HCT116 (cell line): ENCODE measurements around the gene UPP1. TPM values are rescaled to one million over a fixed set of nuclear protein-coding genes. Genes with fewer than 3 reads are reported as not detected.

ENCODE experiments used
- ATAC-seq: fragments of 200-7000 bp; cut with Tn5 transposase; 2 replicates; pipeline ENCODE4 v1.9.1; 2020; ENCODE audit warnings: mild to moderate bottlenecking, moderate library complexity
- BruUV-seq: library from RNA; stranded (reverse); fragments of 400-500 nt; replicated peaks from 2 replicates; lab custom pipeline; 2021; lab: Mats Ljungman, UMichigan
- CTCF ChIA-PET: fragments of 300-600 bp; sonication (Branson Sonifier 250); formaldehyde crosslinking; loops from one replicate; lab custom pipeline; 2021; ENCODE audit warnings: antibody characterized with exemption; lab: Charles Lee
- POLR2A ChIA-PET: fragments of 300-600, 350-600 bp; sonication (Branson Sonifier 250); formaldehyde crosslinking; loops from one replicate; lab custom pipeline; 2021; ENCODE audit warnings: antibody characterized with exemption; lab: Charles Lee
- RAD21 ChIA-PET, 2 experiments: fragments of 300-600 bp; sonication (Branson Sonifier 250); formaldehyde crosslinking; loops; one replicate each; lab custom pipeline; 2023; ENCODE audit warnings: low total read pairs in 2 of 2; ENCODE audit not compliant: uncharacterized antibody in 2 of 2, unreplicated experiment in 2 of 2, low non-redundant PET in 1 of 2; lab: Charles Lee
- DNase-seq: peaks from one replicate; pipeline ENCODE4 v3.0.0-alpha.2; 2010; ENCODE audit warnings: low read depth, low spot score
- H2AFZ ChIP-seq: fragments of 200-600 bp; shearing (Covaris generic), sonication (generic); 2 replicates; pipeline ENCODE4 v1.6.1; 2017; ENCODE audit warnings: low read depth, mixed run types, mixed read lengths, antibody characterized with exemption, low read length; ENCODE audit not compliant: poor library complexity, severe bottlenecking
- H3K27ac ChIP-seq: 2 replicates; pipeline ENCODE4 v1.5.1; 2012; ENCODE audit warnings: low read depth, low read length
- H3K27me3 ChIP-seq: fragments of 200-600 bp; sonication (generic); 2 replicates; pipeline ENCODE4 v1.6.1; 2016; ENCODE audit warnings: mixed run types, low read length, mixed read lengths; ENCODE audit not compliant: insufficient read depth
- H3K36me3 ChIP-seq, 2 experiments: fragments of 200-500 bp in 1 of 2; fragments of 200-600 bp in 1 of 2; sonication (Bioruptor generic) in 1 of 2; sonication (generic) in 1 of 2; 2 replicates each; pipeline versions ENCODE4 v1.5.1 to v1.6.1; 2014 to 2016; ENCODE audit warnings: low read length in 2 of 2, inconsistent platforms in 1 of 2, mixed read lengths in 1 of 2, mixed run types in 1 of 2; ENCODE audit not compliant: insufficient read depth in 2 of 2, control insufficient read depth in 1 of 2
- H3K4me1 ChIP-seq, 2 experiments: fragments of 200-600 bp in 1 of 2; sonication (generic) in 1 of 2; 2 replicates each; pipeline versions ENCODE4 v1.5.1 to v1.6.1; 2012 to 2017; ENCODE audit warnings: low read length in 2 of 2, inconsistent platforms in 1 of 2, mild to moderate bottlenecking in 1 of 2, mixed read lengths in 1 of 2, mixed run types in 1 of 2, moderate library complexity in 1 of 2; ENCODE audit not compliant: insufficient read depth in 2 of 2, control insufficient read depth in 1 of 2
- H3K4me2 ChIP-seq: fragments of 200-600 bp; sonication (generic); 2 replicates; pipeline ENCODE4 v1.6.1; 2017; ENCODE audit warnings: mixed run types, low read length, mixed read lengths
- H3K4me3 ChIP-seq, 2 experiments: fragments of 200-600 bp in 1 of 2; sonication (generic) in 1 of 2; replicated peaks in 1 of 2; 2 replicates each; pipeline ENCODE4 v1.5.1; 2011 to 2016; ENCODE audit warnings: low read length in 2 of 2, control low read depth in 1 of 2, low read depth in 1 of 2, mild to moderate bottlenecking in 1 of 2, mixed read lengths in 1 of 2, mixed run types in 1 of 2
- H3K79me2 ChIP-seq: fragments of 200-600 bp; sonication (generic); 2 replicates; pipeline ENCODE4 v1.6.1; 2017; ENCODE audit warnings: mild to moderate bottlenecking, mixed run types, low read length, moderate library complexity, mixed read lengths; ENCODE audit not compliant: insufficient read depth
- H3K9ac ChIP-seq: fragments of 200-600 bp; sonication (generic); 2 replicates; pipeline ENCODE4 v1.6.1; 2016; ENCODE audit warnings: low read length, mixed read lengths
- H3K9me2 ChIP-seq: fragments of 200-600 bp; sonication (generic), shearing (Covaris generic); 2 replicates; pipeline ENCODE4 v1.6.1; 2017; ENCODE audit warnings: mixed run types, mild to moderate bottlenecking, moderate library complexity; ENCODE audit not compliant: insufficient read depth
- H3K9me3 ChIP-seq, 2 experiments: fragments of 200-500 bp in 1 of 2; fragments of 200-600 bp in 1 of 2; sonication (Bioruptor generic) in 1 of 2; sonication (generic) in 1 of 2; 2 replicates each; pipeline ENCODE4 v1.6.1; 2014 to 2017; ENCODE audit warnings: low read length in 2 of 2, mixed read lengths in 2 of 2, inconsistent platforms in 1 of 2, low read depth in 1 of 2, mild to moderate bottlenecking in 1 of 2, mixed run types in 1 of 2, moderate library complexity in 1 of 2; ENCODE audit not compliant: control insufficient read depth in 1 of 2, insufficient read depth in 1 of 2
- H4K20me1 ChIP-seq: fragments of 200-600 bp; sonication (generic), shearing (Covaris generic); 2 replicates; pipeline ENCODE4 v1.6.1; 2017; ENCODE audit warnings: mixed run types, mild to moderate bottlenecking, moderate library complexity; ENCODE audit not compliant: insufficient read depth
- CBX3 ChIP-seq: IDR thresholded peaks from 2 replicates; pipeline ENCODE4 v1.6.1; 2012; ENCODE audit warnings: low read depth
- EGR1 ChIP-seq: IDR thresholded peaks from 2 replicates; pipeline ENCODE4 v1.6.1; 2012; ENCODE audit warnings: low read depth
- ELF1 ChIP-seq: IDR thresholded peaks from 2 replicates; pipeline ENCODE4 v1.6.1; 2012; ENCODE audit warnings: low read depth, borderline replicate concordance
- EZH2 ChIP-seq: fragments of 200-600 bp; sonication (generic); IDR thresholded peaks from 2 replicates; pipeline ENCODE4 v1.6.1; 2017; ENCODE audit warnings: antibody characterized with exemption, mixed run types
- EZH2phosphoT487 ChIP-seq: fragments of 200-600 bp; IDR thresholded peaks from 2 replicates; pipeline ENCODE4 v1.6.1; 2018; ENCODE audit warnings: antibody characterized with exemption, borderline replicate concordance
- FOSL1 ChIP-seq: IDR thresholded peaks from 2 replicates; pipeline ENCODE4 v1.6.1; 2012; ENCODE audit warnings: low read depth
- JUND ChIP-seq: IDR thresholded peaks from 2 replicates; pipeline ENCODE4 v1.6.1; 2012
- POLR2A ChIP-seq: IDR thresholded peaks from 2 replicates; pipeline ENCODE4 v1.7.0; 2011; ENCODE audit warnings: borderline replicate concordance; ENCODE audit not compliant: insufficient read depth, insufficient read length; ENCODE audit errors: extremely low read depth
- POLR2AphosphoS5 ChIP-seq: IDR thresholded peaks from 2 replicates; pipeline ENCODE4 v1.6.1; 2011; ENCODE audit warnings: mild to moderate bottlenecking, low read depth, low read length, moderate library complexity
- RAD21 ChIP-seq: IDR thresholded peaks from 2 replicates; pipeline ENCODE4 v1.6.1; 2012; ENCODE audit warnings: low read depth, mild to moderate bottlenecking
- SP1 ChIP-seq: IDR thresholded peaks from 2 replicates; pipeline ENCODE4 v1.6.1; 2012; ENCODE audit warnings: low read depth
- SRF ChIP-seq: IDR thresholded peaks from 2 replicates; pipeline ENCODE4 v1.6.1; 2012; ENCODE audit warnings: low read depth
- ZFX ChIP-seq: fragments of 450-650 bp; IDR thresholded peaks from 2 replicates; pipeline ENCODE4 v1.6.1; 2017
- ZNF274 ChIP-seq: fragments of 200-500 bp; sonication (Bioruptor generic); IDR thresholded peaks from 2 replicates; pipeline ENCODE4 v1.6.1; 2014; ENCODE audit warnings: mild to moderate bottlenecking, low read depth, low read length, inconsistent platforms
- intact Hi-C: fragments of 100-400 bp; cut with micrococcal nuclease; formaldehyde crosslinking; loops from 2 replicates; pipeline ENCODE4 v1.10.0; 2022
- total RNA-seq: library from RNA; stranded (reverse); gene quantifications from one replicate; pipeline ENCODE4 v1.2.1, GENCODE V29; 2021; ENCODE audit not compliant: unreplicated experiment
- TF ChIP-seq, protein P1 (sequence below): IDR thresholded peaks from 2 replicates; pipeline ENCODE4 v1.6.1; 2011; ENCODE audit warnings: mild to moderate bottlenecking, low read length, moderate library complexity; ENCODE audit not compliant: insufficient replicate concordance; ENCODE audit errors: extremely low read depth
- TF ChIP-seq, protein P2 (sequence below): IDR thresholded peaks from 2 replicates; pipeline ENCODE4 v1.6.1; 2012; ENCODE audit warnings: low read depth
- TF ChIP-seq, protein P3 (sequence below): IDR thresholded peaks from 2 replicates; pipeline ENCODE4 v1.6.1; 2012
- TF ChIP-seq, protein P4 (sequence below), 3 experiments: fragments of 200-600 bp in 1 of 3; sonication (generic) in 1 of 3; IDR thresholded peaks in 2 of 3; conservative IDR thresholded peaks in 1 of 3; 2 replicates each; pipeline ENCODE4 v1.5.1; 2012 to 2017; ENCODE audit warnings: low read depth in 2 of 3, low read length in 2 of 3, antibody characterized with exemption in 1 of 3, borderline replicate concordance in 1 of 3, control low read depth in 1 of 3, mild to moderate bottlenecking in 1 of 3, mixed read lengths in 1 of 3, mixed run types in 1 of 3, moderate library complexity in 1 of 3; ENCODE audit not compliant: insufficient read depth in 1 of 3
- TF ChIP-seq, protein P5 (sequence below): IDR thresholded peaks from 2 replicates; pipeline ENCODE4 v1.6.1; 2012

The UPP1 gene
- total RNA-seq, 1 experiment from 2014 or later: 42.7 TPM

DNA sequence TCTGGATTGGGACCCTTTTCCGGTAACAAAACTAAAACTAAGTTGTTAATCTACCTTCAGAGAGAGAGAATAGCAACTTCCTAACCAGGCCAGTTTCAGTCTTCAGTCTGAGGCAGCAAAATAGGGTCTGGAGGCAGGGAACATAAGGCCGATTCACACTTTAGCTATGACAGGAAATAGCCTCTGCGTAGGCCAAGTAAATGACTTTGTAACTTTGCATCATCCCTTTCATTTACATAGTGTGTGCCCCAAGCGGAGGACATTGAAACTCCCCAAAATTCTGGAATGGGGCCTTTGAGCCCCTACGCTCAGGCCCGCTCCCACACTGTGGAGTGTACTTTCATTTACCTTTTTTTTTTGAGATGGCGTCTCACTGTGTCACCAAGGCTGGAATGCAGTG lies 1.7 kb upstream of the UPP1 start:
- ATAC-seq (no peak), DNase-seq (no peak)
- no peak overlapping the region for H3K4me3 ChIP-seq
- no peaks in the 10 kb centered on the region for H3K9me3 ChIP-seq
- RAD21 ChIA-PET: no interaction called here
- H3K27me3 ChIP-seq: no peaks in the 10 kb centered on the region
- H3K27ac ChIP-seq: no peak overlapping the region
- H2AFZ ChIP-seq: no peak overlapping the region
- TF ChIP-seq ZNF274 (no peak), SP1 (no peak), FOSL1 (no peak), SRF (no peak), JUND (no peak), EGR1 (no peak), ELF1 (no peak), POLR2A (no peak), ZFX (no peak), EZH2phosphoT487 (no peak), EZH2 (no peak), CBX3 (no peak), RAD21 (no peak), POLR2AphosphoS5 (no peak)
- TF ChIP-seq, protein P1, sequence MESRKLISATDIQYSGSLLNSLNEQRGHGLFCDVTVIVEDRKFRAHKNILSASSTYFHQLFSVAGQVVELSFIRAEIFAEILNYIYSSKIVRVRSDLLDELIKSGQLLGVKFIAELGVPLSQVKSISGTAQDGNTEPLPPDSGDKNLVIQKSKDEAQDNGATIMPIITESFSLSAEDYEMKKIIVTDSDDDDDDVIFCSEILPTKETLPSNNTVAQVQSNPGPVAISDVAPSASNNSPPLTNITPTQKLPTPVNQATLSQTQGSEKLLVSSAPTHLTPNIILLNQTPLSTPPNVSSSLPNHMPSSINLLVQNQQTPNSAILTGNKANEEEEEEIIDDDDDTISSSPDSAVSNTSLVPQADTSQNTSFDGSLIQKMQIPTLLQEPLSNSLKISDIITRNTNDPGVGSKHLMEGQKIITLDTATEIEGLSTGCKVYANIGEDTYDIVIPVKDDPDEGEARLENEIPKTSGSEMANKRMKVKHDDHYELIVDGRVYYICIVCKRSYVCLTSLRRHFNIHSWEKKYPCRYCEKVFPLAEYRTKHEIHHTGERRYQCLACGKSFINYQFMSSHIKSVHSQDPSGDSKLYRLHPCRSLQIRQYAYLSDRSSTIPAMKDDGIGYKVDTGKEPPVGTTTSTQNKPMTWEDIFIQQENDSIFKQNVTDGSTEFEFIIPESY: no peak
- TF ChIP-seq, protein P2, sequence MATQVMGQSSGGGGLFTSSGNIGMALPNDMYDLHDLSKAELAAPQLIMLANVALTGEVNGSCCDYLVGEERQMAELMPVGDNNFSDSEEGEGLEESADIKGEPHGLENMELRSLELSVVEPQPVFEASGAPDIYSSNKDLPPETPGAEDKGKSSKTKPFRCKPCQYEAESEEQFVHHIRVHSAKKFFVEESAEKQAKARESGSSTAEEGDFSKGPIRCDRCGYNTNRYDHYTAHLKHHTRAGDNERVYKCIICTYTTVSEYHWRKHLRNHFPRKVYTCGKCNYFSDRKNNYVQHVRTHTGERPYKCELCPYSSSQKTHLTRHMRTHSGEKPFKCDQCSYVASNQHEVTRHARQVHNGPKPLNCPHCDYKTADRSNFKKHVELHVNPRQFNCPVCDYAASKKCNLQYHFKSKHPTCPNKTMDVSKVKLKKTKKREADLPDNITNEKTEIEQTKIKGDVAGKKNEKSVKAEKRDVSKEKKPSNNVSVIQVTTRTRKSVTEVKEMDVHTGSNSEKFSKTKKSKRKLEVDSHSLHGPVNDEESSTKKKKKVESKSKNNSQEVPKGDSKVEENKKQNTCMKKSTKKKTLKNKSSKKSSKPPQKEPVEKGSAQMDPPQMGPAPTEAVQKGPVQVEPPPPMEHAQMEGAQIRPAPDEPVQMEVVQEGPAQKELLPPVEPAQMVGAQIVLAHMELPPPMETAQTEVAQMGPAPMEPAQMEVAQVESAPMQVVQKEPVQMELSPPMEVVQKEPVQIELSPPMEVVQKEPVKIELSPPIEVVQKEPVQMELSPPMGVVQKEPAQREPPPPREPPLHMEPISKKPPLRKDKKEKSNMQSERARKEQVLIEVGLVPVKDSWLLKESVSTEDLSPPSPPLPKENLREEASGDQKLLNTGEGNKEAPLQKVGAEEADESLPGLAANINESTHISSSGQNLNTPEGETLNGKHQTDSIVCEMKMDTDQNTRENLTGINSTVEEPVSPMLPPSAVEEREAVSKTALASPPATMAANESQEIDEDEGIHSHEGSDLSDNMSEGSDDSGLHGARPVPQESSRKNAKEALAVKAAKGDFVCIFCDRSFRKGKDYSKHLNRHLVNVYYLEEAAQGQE: no peak
- TF ChIP-seq, protein P3, sequence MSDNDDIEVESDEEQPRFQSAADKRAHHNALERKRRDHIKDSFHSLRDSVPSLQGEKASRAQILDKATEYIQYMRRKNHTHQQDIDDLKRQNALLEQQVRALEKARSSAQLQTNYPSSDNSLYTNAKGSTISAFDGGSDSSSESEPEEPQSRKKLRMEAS: no peak
- TF ChIP-seq, protein P4, sequence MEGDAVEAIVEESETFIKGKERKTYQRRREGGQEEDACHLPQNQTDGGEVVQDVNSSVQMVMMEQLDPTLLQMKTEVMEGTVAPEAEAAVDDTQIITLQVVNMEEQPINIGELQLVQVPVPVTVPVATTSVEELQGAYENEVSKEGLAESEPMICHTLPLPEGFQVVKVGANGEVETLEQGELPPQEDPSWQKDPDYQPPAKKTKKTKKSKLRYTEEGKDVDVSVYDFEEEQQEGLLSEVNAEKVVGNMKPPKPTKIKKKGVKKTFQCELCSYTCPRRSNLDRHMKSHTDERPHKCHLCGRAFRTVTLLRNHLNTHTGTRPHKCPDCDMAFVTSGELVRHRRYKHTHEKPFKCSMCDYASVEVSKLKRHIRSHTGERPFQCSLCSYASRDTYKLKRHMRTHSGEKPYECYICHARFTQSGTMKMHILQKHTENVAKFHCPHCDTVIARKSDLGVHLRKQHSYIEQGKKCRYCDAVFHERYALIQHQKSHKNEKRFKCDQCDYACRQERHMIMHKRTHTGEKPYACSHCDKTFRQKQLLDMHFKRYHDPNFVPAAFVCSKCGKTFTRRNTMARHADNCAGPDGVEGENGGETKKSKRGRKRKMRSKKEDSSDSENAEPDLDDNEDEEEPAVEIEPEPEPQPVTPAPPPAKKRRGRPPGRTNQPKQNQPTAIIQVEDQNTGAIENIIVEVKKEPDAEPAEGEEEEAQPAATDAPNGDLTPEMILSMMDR (IDR thresholded peaks at IDR 0.05 in 2 of 3, conservative IDR thresholded peaks at IDR 0.05 in 1 of 3; ENCODE audit: borderline replicate concordance in 1 of 3, insufficient read depth in 1 of 3, low read depth in 2 of 3, low read length in 2 of 3): no peak
- TF ChIP-seq, protein P5, sequence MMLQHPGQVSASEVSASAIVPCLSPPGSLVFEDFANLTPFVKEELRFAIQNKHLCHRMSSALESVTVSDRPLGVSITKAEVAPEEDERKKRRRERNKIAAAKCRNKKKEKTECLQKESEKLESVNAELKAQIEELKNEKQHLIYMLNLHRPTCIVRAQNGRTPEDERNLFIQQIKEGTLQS: no peak
- no peaks in the 10 kb centered on the region for H4K20me1 ChIP-seq
- CTCF ChIA-PET: interaction anchor here (1.5 kb wide), 1 partner anchor 96 kb away, joined by 5 read pairs; no protein-coding TSS in a partner anchor
- BruUV-seq: no TSS peak
- POLR2A ChIA-PET: interaction anchor here (0.7 to 3.0 kb wide), 4 partner anchors 87 to 523 kb away, joined by 3 to 23 read pairs (median 4); no protein-coding TSS in a partner anchor
- no peak overlapping the region for H3K9ac ChIP-seq
- peak overlapping the region; percentile 95 for H3K4me2 ChIP-seq
- peaks cover 72 to 93% of the 10 kb centered on the region in 2 experiments for H3K4me1 ChIP-seq
- intact Hi-C loops: no loop called here
- no peaks in the 10 kb centered on the region for H3K36me3 ChIP-seq
- peaks cover 3% of the 10 kb centered on the region; the same call in 1 of the 2 replicates for H3K79me2 ChIP-seq
- no peaks in the 10 kb centered on the region for H3K9me2 ChIP-seq
